HepG2 (cell line): ENCODE data around the gene NPPA. TPM values are rescaled to one million over a fixed set of nuclear protein-coding genes. Genes with fewer than 3 reads are reported as not detected.
A peak's percentile ranks its signal among the peaks of the same experiment; 100 is the strongest.

Experiments used
- AHR ChIP-seq: IDR thresholded peaks from 2 replicates; pipeline ENCODE4 v1.6.1; 2018; ENCODE audit warnings: missing genetic modification reagents, missing compliant biosample characterization
- CBX2 ChIP-seq, 2 experiments: fragments of 200-600 bp in 1 of 2; sonication (generic); formaldehyde crosslinking in 1 of 2; IDR thresholded peaks; 2 replicates each; pipeline versions ENCODE4 v1.7.0 to v1.8.1; 2018 to 2022; ENCODE audit warnings: low read depth in 2 of 2, low read length in 1 of 2, mild to moderate bottlenecking in 1 of 2, missing genetic modification reagents in 1 of 2
- CEBPG ChIP-seq: IDR thresholded peaks from 2 replicates; pipeline ENCODE4 v1.6.1; 2016
- E2F1 ChIP-seq: sonication (generic); formaldehyde crosslinking; IDR thresholded peaks from 2 replicates; pipeline ENCODE4 v1.5.0; 2020; ENCODE audit warnings: missing genetic modification reagents
- NFKB2 ChIP-seq: sonication (generic); formaldehyde crosslinking; IDR thresholded peaks from 2 replicates; pipeline ENCODE4 v1.4.0; 2020; ENCODE audit warnings: missing genetic modification reagents, borderline replicate concordance
- NR2F1 ChIP-seq, 2 experiments: fragments of 450-650 bp in 1 of 2; formaldehyde crosslinking in 1 of 2; IDR thresholded peaks; 2 replicates each; pipeline versions ENCODE4 v1.5.0 to v1.6.1; 2016 to 2020; ENCODE audit warnings: mild to moderate bottlenecking in 1 of 2, missing compliant biosample characterization in 1 of 2, missing genetic modification reagents in 1 of 2, moderate library complexity in 1 of 2
- PHF5A ChIP-seq: IDR thresholded peaks from one replicate; pipeline ENCODE4 v1.6.1; 2018; ENCODE audit warnings: low read depth, missing genetic modification reagents; ENCODE audit not compliant: unreplicated experiment
- TCF12 ChIP-seq, 2 experiments: fragments of 450-650 bp in 1 of 2; sonication (generic) in 1 of 2; formaldehyde crosslinking in 1 of 2; IDR thresholded peaks; 2 replicates each; pipeline versions ENCODE4 v1.6.1 to v1.8.0; 2017 to 2022; ENCODE audit warnings: antibody characterized with exemption in 1 of 2, mild to moderate bottlenecking in 1 of 2, missing genetic modification reagents in 1 of 2, moderate library complexity in 1 of 2
- TGIF2 ChIP-seq: IDR thresholded peaks from 2 replicates; pipeline ENCODE4 v1.6.1; 2016; ENCODE audit warnings: control low read depth, missing compliant biosample characterization
- ZBTB43 ChIP-seq: sonication (generic); formaldehyde crosslinking; conservative IDR thresholded peaks from 2 replicates; pipeline ENCODE4 v1.4.0; 2020; ENCODE audit warnings: missing genetic modification reagents
- ZNF160 ChIP-seq: sonication (generic); formaldehyde crosslinking; IDR thresholded peaks from 2 replicates; pipeline ENCODE4 v1.8.0; 2022; ENCODE audit warnings: mild to moderate bottlenecking, inconsistent platforms, missing genetic modification reagents
- ZNF232 ChIP-seq: sonication (generic); formaldehyde crosslinking; IDR thresholded peaks from 2 replicates; pipeline ENCODE4 v1.4.0; 2020; ENCODE audit warnings: missing genetic modification reagents, borderline replicate concordance
- ZNF691 ChIP-seq: sonication (generic); formaldehyde crosslinking; IDR thresholded peaks from 2 replicates; pipeline ENCODE4 v1.4.0; 2020; ENCODE audit warnings: missing genetic modification reagents, low read depth, mild to moderate bottlenecking, borderline replicate concordance
- ZSCAN9 ChIP-seq: IDR thresholded peaks from 2 replicates; pipeline ENCODE4 v1.6.1; 2016; ENCODE audit warnings: borderline replicate concordance
- polyA plus RNA-seq, 8 experiments: library from polyadenylated mRNA; depleted of rRNA in 3 of 8; stranded (reverse) in 7 of 8; unstranded in 1 of 8; fragments of >200 nt; fragmentation: Illumina TruSeq in 4 of 8; extraction: Trizol in 4 of 8; gene quantifications; 2 replicates each; pipeline versions ENCODE4 v1.2.1 to v1.2.3, GENCODE V29; 2011 to 2016; ENCODE audit warnings: low read depth in 4 of 8, missing spikeins in 1 of 8, mixed read lengths in 1 of 8; ENCODE audit not compliant: insufficient read depth in 1 of 8
- total RNA-seq, 5 experiments: library from RNA; depleted of rRNA; stranded (reverse); fragments of >200 nt; fragmentation: Illumina TruSeq; extraction: Trizol; gene quantifications; 2 replicates each; pipeline ENCODE4 v1.2.3, GENCODE V29; 2016; ENCODE audit warnings: low read depth in 1 of 5
- TF ChIP-seq, protein P1 (sequence below): sonication (generic); formaldehyde crosslinking; conservative IDR thresholded peaks from 2 replicates; pipeline ENCODE4 v1.4.0; 2020; ENCODE audit warnings: missing genetic modification reagents
- TF ChIP-seq, protein P2 (sequence below): sonication (generic); formaldehyde crosslinking; IDR thresholded peaks from 2 replicates; pipeline ENCODE4 v1.4.0; 2020; ENCODE audit warnings: missing genetic modification reagents
- TF ChIP-seq, protein P3 (sequence below): sonication (generic); formaldehyde crosslinking; IDR thresholded peaks from 2 replicates; pipeline ENCODE4 v1.5.1; 2020; ENCODE audit warnings: mild to moderate bottlenecking, moderate library complexity, missing genetic modification reagents

NPPA gene
- total and polyA plus RNA-seq, 2 of the 13 experiments (the other 11 are each of a cell fraction or from before 2014, with no cell fraction given), result not detected

DNA sequence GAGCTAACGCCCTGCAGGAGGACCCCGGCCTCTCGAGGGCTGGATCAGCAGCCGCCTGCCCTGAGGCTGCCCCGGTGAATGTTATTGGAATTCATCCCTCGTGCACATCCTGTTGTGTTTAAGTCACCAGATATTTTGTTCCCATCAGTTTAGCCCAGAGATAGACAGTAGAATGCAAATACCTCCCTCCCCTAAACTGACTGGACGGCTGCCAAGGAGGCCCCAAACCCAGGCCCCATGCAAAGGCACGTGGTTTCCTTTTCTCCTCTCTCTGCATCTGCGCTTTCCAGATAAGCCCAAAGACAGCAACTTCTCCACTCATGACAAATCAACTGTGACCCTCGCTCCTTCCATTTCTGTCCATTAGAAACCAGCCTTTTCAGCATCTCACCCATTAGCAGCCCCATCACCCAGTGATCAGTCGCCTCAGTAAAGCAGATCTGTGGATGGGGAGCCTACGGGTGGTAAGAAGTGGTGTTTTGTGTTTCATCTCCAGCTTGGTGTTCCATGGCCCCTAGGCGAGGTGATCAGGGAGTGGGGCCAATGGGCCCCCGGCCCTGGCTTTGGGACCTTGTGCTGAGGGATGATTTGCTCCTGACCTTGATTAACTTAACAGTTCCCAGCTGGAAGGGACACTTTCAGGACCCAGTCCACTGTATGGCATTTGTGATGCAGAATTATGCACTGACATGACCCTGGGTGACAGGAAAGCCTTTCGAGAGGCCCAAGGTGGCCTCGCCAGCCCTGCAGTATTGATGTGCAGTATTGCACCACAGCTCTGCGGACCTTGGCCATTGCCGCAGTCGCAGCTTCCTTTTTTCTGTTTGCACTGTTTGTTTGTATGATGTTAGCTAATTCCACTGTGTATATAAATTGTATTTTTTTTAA is 5.2 kb downstream of the NPPA start (continued):
- TF ChIP-seq, protein P1, sequence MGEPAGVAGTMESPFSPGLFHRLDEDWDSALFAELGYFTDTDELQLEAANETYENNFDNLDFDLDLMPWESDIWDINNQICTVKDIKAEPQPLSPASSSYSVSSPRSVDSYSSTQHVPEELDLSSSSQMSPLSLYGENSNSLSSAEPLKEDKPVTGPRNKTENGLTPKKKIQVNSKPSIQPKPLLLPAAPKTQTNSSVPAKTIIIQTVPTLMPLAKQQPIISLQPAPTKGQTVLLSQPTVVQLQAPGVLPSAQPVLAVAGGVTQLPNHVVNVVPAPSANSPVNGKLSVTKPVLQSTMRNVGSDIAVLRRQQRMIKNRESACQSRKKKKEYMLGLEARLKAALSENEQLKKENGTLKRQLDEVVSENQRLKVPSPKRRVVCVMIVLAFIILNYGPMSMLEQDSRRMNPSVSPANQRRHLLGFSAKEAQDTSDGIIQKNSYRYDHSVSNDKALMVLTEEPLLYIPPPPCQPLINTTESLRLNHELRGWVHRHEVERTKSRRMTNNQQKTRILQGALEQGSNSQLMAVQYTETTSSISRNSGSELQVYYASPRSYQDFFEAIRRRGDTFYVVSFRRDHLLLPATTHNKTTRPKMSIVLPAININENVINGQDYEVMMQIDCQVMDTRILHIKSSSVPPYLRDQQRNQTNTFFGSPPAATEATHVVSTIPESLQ (CRISPR knock-in tag), result no peak
- TF ChIP-seq AHR (CRISPR knock-in tag) (peak; percentile 52; the same call in 1 of the 2 replicates), NFKB2 (peak; percentile 27; the same call in 1 of the 2 replicates), ZNF232 (peak; percentile 31; the same call in 1 of the 2 replicates), ZNF160 (CRISPR knock-in tag) (0 out of 2 replicates have a peak, but pooled peaks have one; percentile 47), ZBTB43 (CRISPR knock-in tag) (peak; percentile 30; the same call in 1 of the 2 replicates), NR2F1 (CRISPR knock-in tag; IDR thresholded peaks at IDR 0.05) (peak; percentile 69 to 85), ZNF691 (CRISPR knock-in tag) (peak; percentile 53; the same call in 1 of the 2 replicates), CEBPG (CRISPR knock-in tag) (peak; percentile 98), TCF12 (IDR thresholded peaks at IDR 0.05) (no peak), TCF12 (CRISPR knock-in tag; IDR thresholded peaks at IDR 0.05) (peak; percentile 75; the same call in 1 of the 2 replicates), CBX2 (IDR thresholded peaks at IDR 0.05; ENCODE audit: low read depth, low read length) (no peak), CBX2 (CRISPR knock-in tag; IDR thresholded peaks at IDR 0.05; ENCODE audit: low read depth) (no peak), E2F1 (0 out of 2 replicates have a peak, but pooled peaks have one; percentile 33), ZSCAN9 (CRISPR knock-in tag) (peak; percentile 53; the same call in 1 of the 2 replicates), PHF5A (CRISPR knock-in tag) (peak; percentile 94), TGIF2 (CRISPR knock-in tag) (peak; percentile 81; the same call in 1 of the 2 replicates)
- TF ChIP-seq, protein P2, sequence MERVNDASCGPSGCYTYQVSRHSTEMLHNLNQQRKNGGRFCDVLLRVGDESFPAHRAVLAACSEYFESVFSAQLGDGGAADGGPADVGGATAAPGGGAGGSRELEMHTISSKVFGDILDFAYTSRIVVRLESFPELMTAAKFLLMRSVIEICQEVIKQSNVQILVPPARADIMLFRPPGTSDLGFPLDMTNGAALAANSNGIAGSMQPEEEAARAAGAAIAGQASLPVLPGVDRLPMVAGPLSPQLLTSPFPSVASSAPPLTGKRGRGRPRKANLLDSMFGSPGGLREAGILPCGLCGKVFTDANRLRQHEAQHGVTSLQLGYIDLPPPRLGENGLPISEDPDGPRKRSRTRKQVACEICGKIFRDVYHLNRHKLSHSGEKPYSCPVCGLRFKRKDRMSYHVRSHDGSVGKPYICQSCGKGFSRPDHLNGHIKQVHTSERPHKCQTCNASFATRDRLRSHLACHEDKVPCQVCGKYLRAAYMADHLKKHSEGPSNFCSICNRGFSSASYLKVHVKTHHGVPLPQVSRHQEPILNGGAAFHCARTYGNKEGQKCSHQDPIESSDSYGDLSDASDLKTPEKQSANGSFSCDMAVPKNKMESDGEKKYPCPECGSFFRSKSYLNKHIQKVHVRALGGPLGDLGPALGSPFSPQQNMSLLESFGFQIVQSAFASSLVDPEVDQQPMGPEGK (CRISPR knock-in tag), result peak; percentile 64
- TF ChIP-seq, protein P3, sequence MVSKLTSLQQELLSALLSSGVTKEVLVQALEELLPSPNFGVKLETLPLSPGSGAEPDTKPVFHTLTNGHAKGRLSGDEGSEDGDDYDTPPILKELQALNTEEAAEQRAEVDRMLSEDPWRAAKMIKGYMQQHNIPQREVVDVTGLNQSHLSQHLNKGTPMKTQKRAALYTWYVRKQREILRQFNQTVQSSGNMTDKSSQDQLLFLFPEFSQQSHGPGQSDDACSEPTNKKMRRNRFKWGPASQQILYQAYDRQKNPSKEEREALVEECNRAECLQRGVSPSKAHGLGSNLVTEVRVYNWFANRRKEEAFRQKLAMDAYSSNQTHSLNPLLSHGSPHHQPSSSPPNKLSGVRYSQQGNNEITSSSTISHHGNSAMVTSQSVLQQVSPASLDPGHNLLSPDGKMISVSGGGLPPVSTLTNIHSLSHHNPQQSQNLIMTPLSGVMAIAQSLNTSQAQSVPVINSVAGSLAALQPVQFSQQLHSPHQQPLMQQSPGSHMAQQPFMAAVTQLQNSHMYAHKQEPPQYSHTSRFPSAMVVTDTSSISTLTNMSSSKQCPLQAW (CRISPR knock-in tag), result peak; percentile 46; the same call in 1 of the 2 replicates
